GM23338 (cell line): ENCODE data around the gene STAT4. TPM values are rescaled to one million over a fixed set of nuclear protein-coding genes. Genes with fewer than 3 reads are reported as not detected.

ENCODE experiments used
- ATAC-seq: fragments of 200-7000 bp; cut with Tn5 transposase; 3 replicates; pipeline ENCODE4 v1.9.1; 2020
- DNase-seq: peaks from one replicate; pipeline ENCODE4 v3.0.0-alpha.2; 2015; ENCODE audit warnings: low spot score
- H2AFZ ChIP-seq: fragments of 200-600 bp; sonication (generic); 2 replicates; pipeline ENCODE4 v1.8.0; 2016; ENCODE audit warnings: antibody characterized with exemption, mild to moderate bottlenecking, moderate library complexity
- H3F3A ChIP-seq: fragments of 200-600 bp; sonication (generic); replicated peaks from 2 replicates; pipeline ENCODE4 v1.8.0; 2017; ENCODE audit warnings: antibody characterized with exemption, mixed run types, low read depth
- H3K27ac ChIP-seq: fragments of 200-600 bp; sonication (generic); 2 replicates; pipeline ENCODE4 v1.6.1; 2016; ENCODE audit warnings: low read depth
- H3K27me3 ChIP-seq: fragments of 200-600 bp; sonication (generic); 2 replicates; pipeline ENCODE4 v1.8.0; 2016; ENCODE audit warnings: mild to moderate bottlenecking, mixed run types, moderate library complexity; ENCODE audit not compliant: insufficient read depth
- H3K36me3 ChIP-seq: fragments of 200-600 bp; sonication (generic); 2 replicates; pipeline ENCODE4 v1.8.0; 2016; ENCODE audit warnings: mild to moderate bottlenecking; ENCODE audit not compliant: insufficient read depth
- H3K4me1 ChIP-seq: fragments of 200-600 bp; sonication (generic); 2 replicates; pipeline ENCODE4 v1.8.0; 2016; ENCODE audit warnings: mild to moderate bottlenecking, moderate library complexity; ENCODE audit not compliant: insufficient read depth
- H3K4me2 ChIP-seq: fragments of 200-600 bp; sonication (generic); 2 replicates; pipeline ENCODE4 v1.7.1; 2017; ENCODE audit warnings: mixed run types
- H3K4me3 ChIP-seq: fragments of 200-600 bp; sonication (generic); 2 replicates; pipeline ENCODE4 v1.6.1; 2016; ENCODE audit warnings: mixed run types
- H3K79me2 ChIP-seq: fragments of 200-600 bp; sonication (generic); replicated peaks from 2 replicates; pipeline ENCODE4 v1.8.0; 2017; ENCODE audit warnings: mild to moderate bottlenecking; ENCODE audit not compliant: insufficient read depth
- H3K9me2 ChIP-seq: fragments of 200-600 bp; sonication (generic); 2 replicates; pipeline ENCODE4 v1.8.0; 2017; ENCODE audit not compliant: insufficient read depth
- H4K20me1 ChIP-seq: fragments of 200-600 bp; sonication (generic); replicated peaks from 2 replicates; pipeline ENCODE4 v1.8.0; 2017; ENCODE audit warnings: mild to moderate bottlenecking; ENCODE audit not compliant: insufficient read depth
- H3K27ac Mint-ChIP-seq: 2 replicates; pipeline ENCODE4 v1.8.0; 2020; ENCODE audit warnings: inconsistent platforms, mild to moderate bottlenecking, moderate library complexity, mixed read lengths
- H3K27me3 Mint-ChIP-seq: 3 replicates; pipeline ENCODE4 v1.8.0; 2022; ENCODE audit warnings: low read depth, mild to moderate bottlenecking, moderate library complexity, mixed read lengths, inconsistent platforms; ENCODE audit not compliant: insufficient read depth, poor library complexity
- H3K36me3 Mint-ChIP-seq: 3 replicates; pipeline ENCODE4 v1.8.0; 2021; ENCODE audit warnings: low read depth, mild to moderate bottlenecking, inconsistent platforms, moderate library complexity, mixed read lengths
- H3K4me1 Mint-ChIP-seq: 3 replicates; pipeline ENCODE4 v1.8.0; 2020; ENCODE audit warnings: mild to moderate bottlenecking, inconsistent platforms, mixed read lengths
- H3K4me3 Mint-ChIP-seq: 3 replicates; pipeline ENCODE4 v1.8.0; 2021; ENCODE audit warnings: moderate library complexity, mild to moderate bottlenecking, inconsistent platforms, mixed read lengths
- H3K9me3 Mint-ChIP-seq: 3 replicates; pipeline ENCODE4 v1.8.0; 2020; ENCODE audit warnings: moderate library complexity, mild to moderate bottlenecking, inconsistent platforms, mixed read lengths
- CREB1 ChIP-seq: fragments of 250-450 bp; sonication (Bioruptor Pico); IDR thresholded peaks from 2 replicates; pipeline ENCODE4 v1.5.0; 2020; ENCODE audit warnings: low read depth, mild to moderate bottlenecking, moderate library complexity
- CTCF ChIP-seq, 2 experiments: fragments of 200-600 bp in 1 of 2; sonication (generic) in 1 of 2; conservative IDR thresholded peaks; 2 replicates each; pipeline versions ENCODE4 v1.5.1 to v1.6.1; 2016 to 2017; ENCODE audit warnings: antibody characterized with exemption in 2 of 2, low read depth in 2 of 2, mild to moderate bottlenecking in 2 of 2, moderate library complexity in 1 of 2
- ETS1 ChIP-seq: IDR thresholded peaks from 2 replicates; pipeline ENCODE4 v1.6.1; 2016; ENCODE audit warnings: antibody characterized with exemption
- EZH2 ChIP-seq: fragments of 200-600 bp; sonication (generic); IDR thresholded peaks from one replicate; pipeline ENCODE4 v1.8.0; 2017; ENCODE audit warnings: antibody characterized with exemption, mild to moderate bottlenecking, low read depth; ENCODE audit not compliant: unreplicated experiment
- EZH2phosphoT487 ChIP-seq: fragments of 200-600 bp; sonication (generic); IDR thresholded peaks from one replicate; pipeline ENCODE4 v1.8.1; 2018; ENCODE audit warnings: antibody characterized with exemption; ENCODE audit not compliant: unreplicated experiment
- JUNB ChIP-seq: IDR thresholded peaks from one replicate; pipeline ENCODE4 v1.6.1; 2016; ENCODE audit warnings: antibody characterized with exemption; ENCODE audit not compliant: unreplicated experiment
- NANOG ChIP-seq: IDR thresholded peaks from 2 replicates; pipeline ENCODE4 v1.6.1; 2016; ENCODE audit warnings: antibody characterized with exemption, borderline replicate concordance
- POLR2AphosphoS5 ChIP-seq: IDR thresholded peaks from 2 replicates; pipeline ENCODE4 v1.6.1; 2016; ENCODE audit warnings: antibody characterized with exemption, low read depth
- REST ChIP-seq: IDR thresholded peaks from one replicate; pipeline ENCODE4 v1.6.1; 2018; ENCODE audit warnings: antibody characterized with exemption; ENCODE audit not compliant: unreplicated experiment
- ZNF114 ChIP-seq: fragments of 250-450 bp; sonication (Bioruptor Pico); IDR thresholded peaks from 2 replicates; pipeline ENCODE4 v1.5.0; 2020; ENCODE audit warnings: mild to moderate bottlenecking, moderate library complexity
- ZNF331 ChIP-seq: fragments of 250-450 bp; sonication (Bioruptor Pico); IDR thresholded peaks from 2 replicates; pipeline ENCODE4 v1.5.0; 2020; ENCODE audit warnings: low read depth, mild to moderate bottlenecking, moderate library complexity
- ZNF462 ChIP-seq: fragments of 250-450 bp; sonication (Bioruptor Pico); IDR thresholded peaks from 2 replicates; pipeline ENCODE4 v1.5.0; 2020; ENCODE audit warnings: mild to moderate bottlenecking, moderate library complexity
- polyA plus RNA-seq: library from polyadenylated mRNA; unstranded; fragments of >200 nt; fragmentation: Nextera tagmentation; extraction: Ambion mirVana; gene quantifications from 2 replicates; pipeline ENCODE4 v1.2.1, GENCODE V29; 2016
- total RNA-seq: library from RNA; depleted of rRNA; stranded (reverse); fragments of >200 nt; shearing (Covaris generic); gene quantifications from 2 replicates; pipeline ENCODE4 v1.2.3, GENCODE V29; 2014

STAT4 gene
- total and polyA plus RNA-seq, 2 experiments from 2014 or later, result 0.52 to 0.86 TPM

GRCh38 chr2:191049728-191050639, 100.8 kb downstream of the STAT4 start:
- ATAC-seq (no peak), DNase-seq (no peak)
- H3K27me3 Mint-ChIP-seq, result peaks cover 3% of the 10 kb centered on the region
- peaks cover 10% of the 10 kb centered on the region; the same call in 2 of the 3 replicates for H3K4me1 Mint-ChIP-seq
- Histone ChIP-seq H3K79me2 (no peaks in the 10 kb centered on the region), H2AFZ (no peak overlapping the region), H3F3A (no peaks in the 10 kb centered on the region), H3K27ac (no peak overlapping the region), H3K9me2 (peaks cover 16% of the 10 kb centered on the region; the same call in 1 of the 2 replicates), H3K36me3 (no peaks in the 10 kb centered on the region), H3K4me2 (no peak overlapping the region), H3K4me3 (no peak overlapping the region), H3K4me1 (0 out of 2 replicates have a peak, but pooled peaks cover 4% of the 10 kb centered on the region), H4K20me1 (no peaks in the 10 kb centered on the region), H3K27me3 (no peaks in the 10 kb centered on the region)
- H3K9me3 Mint-ChIP-seq, result no peaks in the 10 kb centered on the region
- H3K36me3 Mint-ChIP-seq, result no peaks in the 10 kb centered on the region
- TF ChIP-seq POLR2AphosphoS5 (no peak), ZNF331 (CRISPR knock-in tag) (no peak), CTCF (conservative IDR thresholded peaks at IDR 0.05; ENCODE audit: low read depth in 2 of 2) (no peak), EZH2 (no peak), CREB1 (CRISPR knock-in tag) (no peak), JUNB (no peak), ZNF462 (no peak), EZH2phosphoT487 (no peak), REST (no peak), ZNF114 (CRISPR knock-in tag) (no peak), NANOG (no peak), ETS1 (no peak)
- no peak overlapping the region for H3K4me3 Mint-ChIP-seq
- no peak overlapping the region for H3K27ac Mint-ChIP-seq
